ENCODE results near the gene MEGF10.

DNA sequence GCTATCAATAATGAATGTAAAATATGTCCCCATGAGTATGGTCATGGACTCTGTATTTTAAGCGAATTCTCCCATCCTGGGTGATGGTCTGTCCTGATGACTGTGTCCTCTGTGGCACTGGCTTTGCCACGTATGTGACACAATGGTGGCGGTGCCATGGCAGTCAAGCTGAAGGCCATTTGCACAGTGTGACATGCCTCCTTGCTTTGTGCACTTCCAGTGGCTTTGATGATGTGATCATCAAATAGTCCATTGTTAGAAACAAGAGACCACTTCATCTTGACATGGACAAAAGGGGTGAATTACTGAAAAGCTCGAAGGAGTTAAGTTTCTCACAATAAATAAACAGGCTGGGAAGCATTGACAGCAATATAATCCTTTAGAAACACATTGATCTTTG, 195.9 kb downstream of the MEGF10 start:
- no peak for TF ChIP-seq GATA3 (IDR thresholded peaks at IDR 0.05; ENCODE audit: low read depth, low read length)
- no peak for TF ChIP-seq GATA2 (IDR thresholded peaks at IDR 0.05; ENCODE audit: low read depth, low read length)
